Measurements from ENCODE around the gene XRCC2.
"Not testable (repeated sequence)": the region's sequence is repeated elsewhere in the genome, so short reads cannot be mapped to it uniquely, and the experiment has no call there.

Gene XRCC2

GRCh38 chr7:152663931-152664330 lies 12.0 kb downstream of the XRCC2 start:
- no peak for DNase-seq

GRCh38 chr7:152663148-152663740 lies 12.7 kb downstream of the XRCC2 start:
- no peak for DNase-seq

- DNase-seq: no peak
These were observed 14.5 kb downstream of the XRCC2 start for GRCh38 chr7:152661479-152661878.

DNA sequence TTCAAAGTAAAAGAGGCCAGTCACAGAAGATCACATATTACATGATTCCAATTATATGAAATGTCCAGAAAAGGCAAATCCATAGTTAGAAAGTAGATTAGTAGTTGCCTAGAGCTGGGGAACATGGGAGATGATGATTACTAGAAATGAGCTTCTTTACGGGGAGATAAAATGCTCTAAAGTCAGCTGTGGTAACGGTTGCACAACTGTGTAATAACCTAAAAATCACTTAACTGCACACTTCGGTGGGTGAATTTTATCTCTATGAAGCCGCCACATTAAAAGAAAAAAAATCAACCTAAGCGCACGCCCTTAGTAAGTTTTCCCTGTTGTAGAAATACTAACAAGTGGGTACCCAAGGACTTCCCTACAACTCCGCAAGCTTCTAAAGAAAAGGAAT lies 15.9 kb downstream of the XRCC2 start:
- no peak for DNase-seq

DNA sequence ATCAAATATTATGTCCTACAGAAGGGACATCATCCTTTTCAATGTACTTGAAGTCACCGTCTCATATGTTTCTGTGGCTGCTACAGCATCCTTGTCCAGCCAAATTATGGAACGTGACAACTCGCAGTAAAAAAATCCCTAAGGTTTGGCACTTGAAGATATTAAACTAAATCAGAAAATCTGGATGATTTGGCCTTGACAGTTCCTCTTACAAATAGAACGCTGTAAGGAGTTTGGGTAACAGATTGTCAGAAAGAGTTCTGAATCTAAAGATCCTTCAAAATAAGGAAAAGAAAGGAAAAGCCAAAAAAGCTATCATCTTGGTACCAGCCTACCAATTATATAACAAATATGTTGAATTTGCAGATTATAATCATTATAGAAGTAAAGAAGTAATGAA lies 21.0 kb downstream of the XRCC2 start:
- no peak for DNase-seq

GRCh38 chr7:152649220-152649619 lies 26.7 kb downstream of the XRCC2 start:
- DNase-seq: no peak

GRCh38 chr7:152647009-152647408 lies 28.9 kb downstream of the XRCC2 start:
- DNase-seq: no peak

DNA sequence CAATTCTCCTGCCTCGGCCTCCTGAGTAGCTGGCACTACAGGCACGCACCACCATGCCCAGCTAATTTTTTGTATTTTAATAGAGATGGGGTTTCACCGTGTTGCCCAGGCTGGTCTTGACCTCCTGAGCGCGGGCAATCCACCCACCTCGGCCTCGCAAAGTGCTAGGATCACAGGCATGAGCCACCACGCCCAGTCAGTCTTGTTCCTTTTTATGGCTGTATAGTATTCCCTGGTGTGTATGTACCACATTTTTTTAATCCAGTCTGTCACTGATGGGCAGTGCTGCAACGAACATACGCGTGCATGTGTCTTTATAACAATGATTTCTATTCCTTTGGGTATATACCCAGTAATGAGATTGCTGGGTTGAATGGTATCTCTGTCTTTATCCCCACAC lies 29.4 kb downstream of the XRCC2 start:
- not testable (repeated sequence) for DNase-seq

DNA sequence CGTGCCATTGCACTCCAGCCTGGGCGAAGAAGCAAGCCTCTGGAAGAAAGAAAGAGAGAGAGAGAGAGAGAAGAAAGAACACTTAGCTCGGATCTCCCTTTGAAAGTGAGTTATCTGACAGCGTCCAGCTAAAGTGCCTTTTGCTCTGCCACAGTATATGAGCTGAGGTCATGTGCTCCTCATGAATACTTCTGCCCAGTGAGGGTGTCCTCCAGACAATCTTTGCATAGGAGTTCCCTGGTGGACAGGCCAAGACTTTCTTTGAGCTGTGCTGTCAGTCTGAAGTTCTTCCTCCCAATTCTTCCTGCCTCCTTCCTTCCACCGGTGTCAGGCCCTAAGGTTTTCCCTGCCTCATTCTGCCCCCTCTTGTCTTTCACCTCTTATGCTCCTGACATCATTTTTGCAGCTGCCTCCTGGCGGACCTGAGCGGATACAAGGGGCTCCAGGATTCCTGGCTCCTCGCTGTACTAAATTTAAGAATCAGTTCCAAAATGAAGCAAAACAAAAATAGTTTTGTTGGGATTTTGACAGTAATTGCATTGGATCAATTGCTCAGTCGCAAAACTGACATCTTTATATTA lies 31.9 kb downstream of the XRCC2 start:
- no peak for DNase-seq

- no peak for DNase-seq
These were observed 34.6 kb downstream of the XRCC2 start for GRCh38 chr7:152641384-152641783.

DNA sequence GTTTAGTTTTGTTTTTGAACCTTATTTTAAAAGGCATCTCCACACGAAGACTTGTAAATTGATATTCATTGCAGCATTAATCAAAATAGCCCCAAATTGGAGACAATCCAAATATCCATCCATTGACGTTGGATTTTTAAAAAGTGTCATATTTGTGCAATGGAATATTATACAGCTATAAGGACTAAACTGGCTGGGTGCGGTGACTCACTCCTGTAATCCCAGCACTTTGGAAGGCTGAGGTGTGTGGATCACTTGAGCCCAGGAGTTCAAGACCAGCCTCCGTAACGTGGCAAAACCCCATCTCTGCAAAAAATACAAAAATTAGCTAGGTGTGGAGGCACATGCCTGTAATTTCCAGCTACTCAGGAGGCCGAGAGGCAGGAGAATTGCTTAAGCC lies 35.1 kb downstream of the XRCC2 start:
- no peak for DNase-seq

GRCh38 chr7:152637920-152638580 lies 37.9 kb downstream of the XRCC2 start:
- no peak for DNase-seq

DNA sequence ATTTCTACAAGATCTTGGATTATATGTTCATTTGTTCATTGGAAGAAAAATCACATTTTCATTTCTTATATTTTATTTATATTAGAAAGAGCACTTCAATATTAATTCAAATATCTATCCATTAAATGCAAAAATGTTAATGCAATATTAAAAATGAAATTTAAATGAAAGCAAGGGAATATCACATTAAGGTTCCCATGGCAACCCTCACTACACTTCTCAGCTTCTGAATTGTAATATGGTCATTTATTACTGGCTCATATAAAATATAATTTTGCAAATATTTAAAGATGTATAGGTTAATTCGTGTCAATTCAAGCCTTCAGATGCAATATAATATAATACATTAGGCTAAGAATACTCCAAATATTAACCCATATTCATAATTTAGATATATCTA lies 38.8 kb downstream of the XRCC2 start:
- no peak for DNase-seq

- no peak for DNase-seq
These were observed 39.5 kb downstream of the XRCC2 start for GRCh38 chr7:152636441-152636840.

GRCh38 chr7:152633504-152633903 lies 42.4 kb downstream of the XRCC2 start:
- no peak for DNase-seq

DNA sequence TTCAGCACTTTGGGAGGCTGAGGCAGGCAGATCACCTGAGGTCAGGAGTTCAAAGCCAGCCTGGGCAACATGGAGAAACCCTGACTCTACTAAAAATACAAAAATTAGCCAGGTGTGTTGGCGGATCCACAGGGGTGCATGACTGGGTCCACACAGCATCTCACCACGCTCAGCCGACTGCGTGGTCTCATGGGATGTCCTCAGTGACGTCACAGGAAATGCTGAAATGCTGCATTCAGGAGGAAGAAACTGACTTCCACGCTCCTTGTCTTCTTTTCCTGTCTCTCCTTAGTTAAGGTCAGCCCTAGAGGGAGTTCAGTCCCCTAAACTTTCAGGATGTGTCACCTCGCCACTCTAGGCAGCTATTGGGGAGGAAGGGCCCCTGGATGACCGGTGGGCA lies 42.9 kb downstream of the XRCC2 start:
- DNase-seq: no peak

- not testable (repeated sequence) for DNase-seq
These were observed 47.2 kb downstream of the XRCC2 start for GRCh38 chr7:152628772-152629171.

GRCh38 chr7:152624228-152624627 lies 51.7 kb downstream of the XRCC2 start:
- DNase-seq: no peak

GRCh38 chr7:152621426-152621825 lies 54.5 kb downstream of the XRCC2 start:
- DNase-seq: no peak

- DNase-seq: no peak
These were observed 56.8 kb downstream of the XRCC2 start for GRCh38 chr7:152619027-152619739.

DNA sequence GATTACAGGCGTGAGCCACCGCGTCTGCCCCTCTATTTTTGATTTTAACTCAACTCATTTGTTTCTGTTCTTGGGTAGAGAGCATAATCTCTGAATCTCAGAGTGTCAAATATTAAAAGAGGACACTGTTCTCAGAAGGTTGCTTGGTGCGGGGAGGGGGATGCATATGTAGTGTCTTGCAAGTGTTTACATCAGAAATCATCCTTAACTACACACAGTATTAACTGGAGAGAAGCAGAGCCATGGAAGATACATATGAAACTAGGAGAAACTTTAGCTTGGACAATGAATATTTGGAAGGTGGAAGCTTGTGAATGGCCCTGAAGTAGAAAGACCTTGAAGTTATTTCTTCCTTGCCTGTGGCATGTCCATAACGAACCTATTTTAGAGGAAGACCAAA lies 57.5 kb downstream of the XRCC2 start:
- DNase-seq: no peak

GRCh38 chr7:152617056-152617455 lies 58.9 kb downstream of the XRCC2 start:
- no peak for DNase-seq

- DNase-seq: peak in 1 of 2 experiments; percentile 15
These were observed 60.8 kb downstream of the XRCC2 start for GRCh38 chr7:152615031-152615741.

All from NCI-H526 (cell line).